GM23338 (cell line): ENCODE results near the gene BAHCC1. TPM values are rescaled to one million over a fixed set of nuclear protein-coding genes. Genes with fewer than 3 reads are reported as not detected.

Source experiments
- ATAC-seq: fragments of 200-7000 bp; cut with Tn5 transposase; 3 replicates; pipeline ENCODE4 v1.9.1; 2020
- DNase-seq: peaks from one replicate; pipeline ENCODE4 v3.0.0-alpha.2; 2015; ENCODE audit warnings: low spot score
- H2AFZ ChIP-seq: fragments of 200-600 bp; sonication (generic); 2 replicates; pipeline ENCODE4 v1.8.0; 2016; ENCODE audit warnings: antibody characterized with exemption, mild to moderate bottlenecking, moderate library complexity
- H3F3A ChIP-seq: fragments of 200-600 bp; sonication (generic); replicated peaks from 2 replicates; pipeline ENCODE4 v1.8.0; 2017; ENCODE audit warnings: antibody characterized with exemption, mixed run types, low read depth
- H3K27ac ChIP-seq: fragments of 200-600 bp; sonication (generic); 2 replicates; pipeline ENCODE4 v1.6.1; 2016; ENCODE audit warnings: low read depth
- H3K27me3 ChIP-seq: fragments of 200-600 bp; sonication (generic); 2 replicates; pipeline ENCODE4 v1.8.0; 2016; ENCODE audit warnings: mild to moderate bottlenecking, mixed run types, moderate library complexity; ENCODE audit not compliant: insufficient read depth
- H3K36me3 ChIP-seq: fragments of 200-600 bp; sonication (generic); 2 replicates; pipeline ENCODE4 v1.8.0; 2016; ENCODE audit warnings: mild to moderate bottlenecking; ENCODE audit not compliant: insufficient read depth
- H3K4me1 ChIP-seq: fragments of 200-600 bp; sonication (generic); 2 replicates; pipeline ENCODE4 v1.8.0; 2016; ENCODE audit warnings: mild to moderate bottlenecking, moderate library complexity; ENCODE audit not compliant: insufficient read depth
- H3K4me2 ChIP-seq: fragments of 200-600 bp; sonication (generic); 2 replicates; pipeline ENCODE4 v1.7.1; 2017; ENCODE audit warnings: mixed run types
- H3K4me3 ChIP-seq: fragments of 200-600 bp; sonication (generic); 2 replicates; pipeline ENCODE4 v1.6.1; 2016; ENCODE audit warnings: mixed run types
- H3K79me2 ChIP-seq: fragments of 200-600 bp; sonication (generic); replicated peaks from 2 replicates; pipeline ENCODE4 v1.8.0; 2017; ENCODE audit warnings: mild to moderate bottlenecking; ENCODE audit not compliant: insufficient read depth
- H3K9me2 ChIP-seq: fragments of 200-600 bp; sonication (generic); 2 replicates; pipeline ENCODE4 v1.8.0; 2017; ENCODE audit not compliant: insufficient read depth
- H4K20me1 ChIP-seq: fragments of 200-600 bp; sonication (generic); replicated peaks from 2 replicates; pipeline ENCODE4 v1.8.0; 2017; ENCODE audit warnings: mild to moderate bottlenecking; ENCODE audit not compliant: insufficient read depth
- H3K27ac Mint-ChIP-seq: 2 replicates; pipeline ENCODE4 v1.8.0; 2020; ENCODE audit warnings: inconsistent platforms, mild to moderate bottlenecking, moderate library complexity, mixed read lengths
- H3K27me3 Mint-ChIP-seq: 3 replicates; pipeline ENCODE4 v1.8.0; 2022; ENCODE audit warnings: low read depth, mild to moderate bottlenecking, moderate library complexity, mixed read lengths, inconsistent platforms; ENCODE audit not compliant: insufficient read depth, poor library complexity
- H3K36me3 Mint-ChIP-seq: 3 replicates; pipeline ENCODE4 v1.8.0; 2021; ENCODE audit warnings: low read depth, mild to moderate bottlenecking, inconsistent platforms, moderate library complexity, mixed read lengths
- H3K4me1 Mint-ChIP-seq: 3 replicates; pipeline ENCODE4 v1.8.0; 2020; ENCODE audit warnings: mild to moderate bottlenecking, inconsistent platforms, mixed read lengths
- H3K4me3 Mint-ChIP-seq: 3 replicates; pipeline ENCODE4 v1.8.0; 2021; ENCODE audit warnings: moderate library complexity, mild to moderate bottlenecking, inconsistent platforms, mixed read lengths
- H3K9me3 Mint-ChIP-seq: 3 replicates; pipeline ENCODE4 v1.8.0; 2020; ENCODE audit warnings: moderate library complexity, mild to moderate bottlenecking, inconsistent platforms, mixed read lengths
- CTCF ChIP-seq, 2 experiments: fragments of 200-600 bp in 1 of 2; sonication (generic) in 1 of 2; conservative IDR thresholded peaks; 2 replicates each; pipeline versions ENCODE4 v1.5.1 to v1.6.1; 2016 to 2017; ENCODE audit warnings: antibody characterized with exemption in 2 of 2, low read depth in 2 of 2, mild to moderate bottlenecking in 2 of 2, moderate library complexity in 1 of 2
- EZH2 ChIP-seq: fragments of 200-600 bp; sonication (generic); IDR thresholded peaks from one replicate; pipeline ENCODE4 v1.8.0; 2017; ENCODE audit warnings: antibody characterized with exemption, mild to moderate bottlenecking, low read depth; ENCODE audit not compliant: unreplicated experiment
- EZH2phosphoT487 ChIP-seq: fragments of 200-600 bp; sonication (generic); IDR thresholded peaks from one replicate; pipeline ENCODE4 v1.8.1; 2018; ENCODE audit warnings: antibody characterized with exemption; ENCODE audit not compliant: unreplicated experiment
- JUNB ChIP-seq: IDR thresholded peaks from one replicate; pipeline ENCODE4 v1.6.1; 2016; ENCODE audit warnings: antibody characterized with exemption; ENCODE audit not compliant: unreplicated experiment
- STAT1 ChIP-seq: IDR thresholded peaks from one replicate; pipeline ENCODE4 v1.6.1; 2016; ENCODE audit warnings: antibody characterized with exemption; ENCODE audit not compliant: unreplicated experiment
- ZNF114 ChIP-seq: fragments of 250-450 bp; sonication (Bioruptor Pico); IDR thresholded peaks from 2 replicates; pipeline ENCODE4 v1.5.0; 2020; ENCODE audit warnings: mild to moderate bottlenecking, moderate library complexity
- ZNF331 ChIP-seq: fragments of 250-450 bp; sonication (Bioruptor Pico); IDR thresholded peaks from 2 replicates; pipeline ENCODE4 v1.5.0; 2020; ENCODE audit warnings: low read depth, mild to moderate bottlenecking, moderate library complexity
- polyA plus RNA-seq: library from polyadenylated mRNA; unstranded; fragments of >200 nt; fragmentation: Nextera tagmentation; extraction: Ambion mirVana; gene quantifications from 2 replicates; pipeline ENCODE4 v1.2.1, GENCODE V29; 2016
- total RNA-seq: library from RNA; depleted of rRNA; stranded (reverse); fragments of >200 nt; shearing (Covaris generic); gene quantifications from 2 replicates; pipeline ENCODE4 v1.2.3, GENCODE V29; 2014
- TF ChIP-seq, protein P1 (sequence below): IDR thresholded peaks from 2 replicates; pipeline ENCODE4 v1.6.1; 2016; ENCODE audit warnings: antibody characterized with exemption
- TF ChIP-seq, protein P2 (sequence below): IDR thresholded peaks from one replicate; pipeline ENCODE4 v1.6.1; 2018; ENCODE audit warnings: antibody characterized with exemption; ENCODE audit not compliant: unreplicated experiment
- TF ChIP-seq, protein P3 (sequence below): fragments of 250-450 bp; sonication (Bioruptor Pico); IDR thresholded peaks from 2 replicates; pipeline ENCODE4 v1.5.0; 2020; ENCODE audit warnings: mild to moderate bottlenecking, moderate library complexity

The BAHCC1 gene
- total and polyA plus RNA-seq, 2 experiments from 2014 or later, result 0.24 to 1.1 TPM

DNA sequence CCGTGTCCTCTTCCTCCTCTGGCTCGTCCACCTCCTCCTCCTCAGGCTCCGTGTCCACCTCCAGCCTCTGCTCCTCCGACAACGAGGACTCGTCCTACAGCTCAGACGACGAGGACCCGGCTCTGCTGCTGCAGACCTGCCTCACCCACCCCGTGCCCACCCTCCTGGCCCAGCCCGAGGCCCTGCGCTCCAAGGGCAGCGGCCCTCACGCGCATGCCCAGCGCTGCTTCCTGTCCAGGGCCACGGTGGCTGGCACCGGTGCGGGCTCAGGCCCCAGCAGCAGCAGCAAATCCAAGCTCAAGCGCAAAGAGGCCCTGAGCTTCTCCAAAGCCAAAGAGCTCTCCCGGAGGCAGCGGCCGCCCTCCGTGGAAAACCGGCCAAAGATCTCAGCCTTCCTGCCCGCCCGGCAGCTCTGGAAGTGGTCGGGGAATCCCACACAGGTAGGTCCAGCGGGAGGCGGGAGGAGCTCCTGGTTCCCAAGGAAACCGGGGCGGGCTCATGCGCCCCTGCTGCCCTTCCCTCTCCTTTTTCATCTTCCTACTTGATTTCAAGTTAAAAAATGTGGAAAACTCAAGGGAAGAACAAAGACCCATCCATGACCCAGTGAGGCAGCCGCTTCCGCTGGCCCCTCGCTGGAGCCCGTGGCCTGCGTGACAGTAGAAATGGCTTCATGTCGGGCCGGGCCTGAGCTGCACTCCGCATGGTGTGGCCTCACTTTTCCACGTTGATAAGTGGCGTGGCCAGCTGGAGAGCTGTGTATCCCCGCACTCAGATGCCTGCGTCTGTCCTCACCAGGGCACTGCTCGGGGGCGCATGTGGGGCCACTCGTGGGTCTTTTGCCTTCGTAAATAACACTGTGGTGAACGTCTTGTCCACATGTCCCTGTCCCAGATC is 66.6 kb downstream of the BAHCC1 start:
- Histone ChIP-seq H4K20me1 (no peaks in the 10 kb centered on the region), H3K27me3 (no peaks in the 10 kb centered on the region), H3K4me1 (no peaks in the 10 kb centered on the region), H3K4me3 (no peak overlapping the region), H3K9me2 (no peaks in the 10 kb centered on the region), H2AFZ (peak overlapping the region; percentile 66; the same call in 1 of the 2 replicates), H3K36me3 (no peaks in the 10 kb centered on the region), H3F3A (no peaks in the 10 kb centered on the region), H3K79me2 (no peaks in the 10 kb centered on the region), H3K27ac (no peak overlapping the region), H3K4me2 (no peak overlapping the region)
- H3K27me3 Mint-ChIP-seq, result peaks cover 8% of the 10 kb centered on the region
- H3K27ac Mint-ChIP-seq, result no peak overlapping the region
- no peaks in the 10 kb centered on the region for H3K36me3 Mint-ChIP-seq
- no peaks in the 10 kb centered on the region; the same call in 2 of the 3 replicates for H3K9me3 Mint-ChIP-seq
- H3K4me3 Mint-ChIP-seq, result no peak overlapping the region
- DNase-seq (no peak), ATAC-seq (peak; percentile 31)
- peaks cover 5% of the 10 kb centered on the region; the same call in 2 of the 3 replicates for H3K4me1 Mint-ChIP-seq
- TF ChIP-seq EZH2 (no peak), STAT1 (no peak), JUNB (no peak), ZNF114 (CRISPR knock-in tag) (no peak), CTCF (conservative IDR thresholded peaks at IDR 0.05; ENCODE audit: low read depth in 2 of 2) (no peak), ZNF331 (CRISPR knock-in tag) (no peak), EZH2phosphoT487 (no peak)
- TF ChIP-seq, protein P1, sequence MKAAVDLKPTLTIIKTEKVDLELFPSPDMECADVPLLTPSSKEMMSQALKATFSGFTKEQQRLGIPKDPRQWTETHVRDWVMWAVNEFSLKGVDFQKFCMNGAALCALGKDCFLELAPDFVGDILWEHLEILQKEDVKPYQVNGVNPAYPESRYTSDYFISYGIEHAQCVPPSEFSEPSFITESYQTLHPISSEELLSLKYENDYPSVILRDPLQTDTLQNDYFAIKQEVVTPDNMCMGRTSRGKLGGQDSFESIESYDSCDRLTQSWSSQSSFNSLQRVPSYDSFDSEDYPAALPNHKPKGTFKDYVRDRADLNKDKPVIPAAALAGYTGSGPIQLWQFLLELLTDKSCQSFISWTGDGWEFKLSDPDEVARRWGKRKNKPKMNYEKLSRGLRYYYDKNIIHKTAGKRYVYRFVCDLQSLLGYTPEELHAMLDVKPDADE, result no peak
- TF ChIP-seq, protein P2, sequence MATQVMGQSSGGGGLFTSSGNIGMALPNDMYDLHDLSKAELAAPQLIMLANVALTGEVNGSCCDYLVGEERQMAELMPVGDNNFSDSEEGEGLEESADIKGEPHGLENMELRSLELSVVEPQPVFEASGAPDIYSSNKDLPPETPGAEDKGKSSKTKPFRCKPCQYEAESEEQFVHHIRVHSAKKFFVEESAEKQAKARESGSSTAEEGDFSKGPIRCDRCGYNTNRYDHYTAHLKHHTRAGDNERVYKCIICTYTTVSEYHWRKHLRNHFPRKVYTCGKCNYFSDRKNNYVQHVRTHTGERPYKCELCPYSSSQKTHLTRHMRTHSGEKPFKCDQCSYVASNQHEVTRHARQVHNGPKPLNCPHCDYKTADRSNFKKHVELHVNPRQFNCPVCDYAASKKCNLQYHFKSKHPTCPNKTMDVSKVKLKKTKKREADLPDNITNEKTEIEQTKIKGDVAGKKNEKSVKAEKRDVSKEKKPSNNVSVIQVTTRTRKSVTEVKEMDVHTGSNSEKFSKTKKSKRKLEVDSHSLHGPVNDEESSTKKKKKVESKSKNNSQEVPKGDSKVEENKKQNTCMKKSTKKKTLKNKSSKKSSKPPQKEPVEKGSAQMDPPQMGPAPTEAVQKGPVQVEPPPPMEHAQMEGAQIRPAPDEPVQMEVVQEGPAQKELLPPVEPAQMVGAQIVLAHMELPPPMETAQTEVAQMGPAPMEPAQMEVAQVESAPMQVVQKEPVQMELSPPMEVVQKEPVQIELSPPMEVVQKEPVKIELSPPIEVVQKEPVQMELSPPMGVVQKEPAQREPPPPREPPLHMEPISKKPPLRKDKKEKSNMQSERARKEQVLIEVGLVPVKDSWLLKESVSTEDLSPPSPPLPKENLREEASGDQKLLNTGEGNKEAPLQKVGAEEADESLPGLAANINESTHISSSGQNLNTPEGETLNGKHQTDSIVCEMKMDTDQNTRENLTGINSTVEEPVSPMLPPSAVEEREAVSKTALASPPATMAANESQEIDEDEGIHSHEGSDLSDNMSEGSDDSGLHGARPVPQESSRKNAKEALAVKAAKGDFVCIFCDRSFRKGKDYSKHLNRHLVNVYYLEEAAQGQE, result no peak
- TF ChIP-seq, protein P3, sequence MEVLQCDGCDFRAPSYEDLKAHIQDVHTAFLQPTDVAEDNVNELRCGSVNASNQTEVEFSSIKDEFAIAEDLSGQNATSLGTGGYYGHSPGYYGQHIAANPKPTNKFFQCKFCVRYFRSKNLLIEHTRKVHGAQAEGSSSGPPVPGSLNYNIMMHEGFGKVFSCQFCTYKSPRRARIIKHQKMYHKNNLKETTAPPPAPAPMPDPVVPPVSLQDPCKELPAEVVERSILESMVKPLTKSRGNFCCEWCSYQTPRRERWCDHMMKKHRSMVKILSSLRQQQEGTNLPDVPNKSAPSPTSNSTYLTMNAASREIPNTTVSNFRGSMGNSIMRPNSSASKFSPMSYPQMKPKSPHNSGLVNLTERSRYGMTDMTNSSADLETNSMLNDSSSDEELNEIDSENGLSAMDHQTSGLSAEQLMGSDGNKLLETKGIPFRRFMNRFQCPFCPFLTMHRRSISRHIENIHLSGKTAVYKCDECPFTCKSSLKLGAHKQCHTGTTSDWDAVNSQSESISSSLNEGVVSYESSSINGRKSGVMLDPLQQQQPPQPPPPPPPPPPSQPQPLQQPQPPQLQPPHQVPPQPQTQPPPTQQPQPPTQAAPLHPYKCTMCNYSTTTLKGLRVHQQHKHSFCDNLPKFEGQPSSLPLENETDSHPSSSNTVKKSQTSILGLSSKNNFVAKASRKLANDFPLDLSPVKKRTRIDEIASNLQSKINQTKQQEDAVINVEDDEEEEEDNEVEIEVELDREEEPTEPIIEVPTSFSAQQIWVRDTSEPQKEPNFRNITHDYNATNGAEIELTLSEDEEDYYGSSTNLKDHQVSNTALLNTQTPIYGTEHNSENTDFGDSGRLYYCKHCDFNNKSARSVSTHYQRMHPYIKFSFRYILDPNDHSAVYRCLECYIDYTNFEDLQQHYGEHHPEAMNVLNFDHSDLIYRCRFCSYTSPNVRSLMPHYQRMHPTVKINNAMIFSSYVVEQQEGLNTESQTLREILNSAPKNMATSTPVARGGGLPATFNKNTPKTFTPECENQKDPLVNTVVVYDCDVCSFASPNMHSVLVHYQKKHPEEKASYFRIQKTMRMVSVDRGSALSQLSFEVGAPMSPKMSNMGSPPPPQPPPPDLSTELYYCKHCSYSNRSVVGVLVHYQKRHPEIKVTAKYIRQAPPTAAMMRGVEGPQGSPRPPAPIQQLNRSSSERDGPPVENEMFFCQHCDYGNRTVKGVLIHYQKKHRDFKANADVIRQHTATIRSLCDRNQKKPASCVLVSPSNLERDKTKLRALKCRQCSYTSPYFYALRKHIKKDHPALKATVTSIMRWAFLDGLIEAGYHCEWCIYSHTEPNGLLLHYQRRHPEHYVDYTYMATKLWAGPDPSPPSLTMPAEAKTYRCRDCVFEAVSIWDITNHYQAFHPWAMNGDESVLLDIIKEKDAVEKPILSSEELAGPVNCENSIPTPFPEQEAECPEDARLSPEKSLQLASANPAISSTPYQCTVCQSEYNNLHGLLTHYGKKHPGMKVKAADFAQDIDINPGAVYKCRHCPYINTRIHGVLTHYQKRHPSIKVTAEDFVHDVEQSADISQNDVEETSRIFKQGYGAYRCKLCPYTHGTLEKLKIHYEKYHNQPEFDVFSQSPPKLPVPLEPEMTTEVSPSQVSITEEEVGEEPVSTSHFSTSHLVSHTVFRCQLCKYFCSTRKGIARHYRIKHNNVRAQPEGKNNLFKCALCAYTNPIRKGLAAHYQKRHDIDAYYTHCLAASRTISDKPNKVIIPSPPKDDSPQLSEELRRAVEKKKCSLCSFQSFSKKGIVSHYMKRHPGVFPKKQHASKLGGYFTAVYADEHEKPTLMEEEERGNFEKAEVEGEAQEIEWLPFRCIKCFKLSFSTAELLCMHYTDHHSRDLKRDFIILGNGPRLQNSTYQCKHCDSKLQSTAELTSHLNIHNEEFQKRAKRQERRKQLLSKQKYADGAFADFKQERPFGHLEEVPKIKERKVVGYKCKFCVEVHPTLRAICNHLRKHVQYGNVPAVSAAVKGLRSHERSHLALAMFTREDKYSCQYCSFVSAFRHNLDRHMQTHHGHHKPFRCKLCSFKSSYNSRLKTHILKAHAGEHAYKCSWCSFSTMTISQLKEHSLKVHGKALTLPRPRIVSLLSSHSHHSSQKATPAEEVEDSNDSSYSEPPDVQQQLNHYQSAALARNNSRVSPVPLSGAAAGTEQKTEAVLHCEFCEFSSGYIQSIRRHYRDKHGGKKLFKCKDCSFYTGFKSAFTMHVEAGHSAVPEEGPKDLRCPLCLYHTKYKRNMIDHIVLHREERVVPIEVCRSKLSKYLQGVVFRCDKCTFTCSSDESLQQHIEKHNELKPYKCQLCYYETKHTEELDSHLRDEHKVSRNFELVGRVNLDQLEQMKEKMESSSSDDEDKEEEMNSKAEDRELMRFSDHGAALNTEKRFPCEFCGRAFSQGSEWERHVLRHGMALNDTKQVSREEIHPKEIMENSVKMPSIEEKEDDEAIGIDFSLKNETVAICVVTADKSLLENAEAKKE (CRISPR knock-in tag), result no peak
